LHCN-M2 (cell line): ENCODE measurements around the gene DOP1B. TPM values are rescaled to one million over a fixed set of nuclear protein-coding genes. Genes with fewer than 3 reads are reported as not detected.
"Not testable (repeated sequence)": the region's sequence is repeated elsewhere in the genome, so short reads cannot be mapped to it uniquely, and the experiment has no call there.

Experiments
- DNase-seq: peaks from one replicate; pipeline ENCODE4 v3.0.0-alpha.2; 2012; ENCODE audit warnings: low read depth
- total RNA-seq: library from RNA; depleted of rRNA; stranded (reverse); fragments of >200 nt; gene quantifications from 2 replicates; pipeline ENCODE4 v1.2.3, GENCODE V29; 2014

Gene DOP1B
- total RNA-seq, 1 experiment from 2014 or later = 4.2 TPM

DNA sequence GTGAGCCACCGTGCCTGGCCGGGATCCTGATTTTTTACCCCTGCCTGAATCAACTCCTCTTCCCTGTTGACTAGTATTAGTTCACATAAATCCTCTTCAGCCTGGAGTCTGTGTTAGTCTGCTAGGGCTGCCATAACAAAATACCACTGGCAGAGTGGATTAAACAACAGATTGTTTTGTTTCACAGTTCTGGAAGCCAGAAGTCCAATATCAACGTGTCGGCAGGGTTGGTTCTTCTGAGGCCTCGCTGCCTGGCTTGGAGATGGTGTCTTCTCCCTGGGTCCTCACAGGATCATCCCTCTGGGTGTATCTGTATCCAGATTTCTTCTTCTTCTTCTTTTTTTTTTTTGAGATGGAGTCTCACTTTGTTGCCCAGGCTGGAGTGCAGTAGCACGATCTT, 18.2 kb downstream of the DOP1B start:
- DNase-seq = no peak

GRCh38 chr21:36175771-36176565, 19.3 kb downstream of the DOP1B start:
- DNase-seq = no peak

DNA sequence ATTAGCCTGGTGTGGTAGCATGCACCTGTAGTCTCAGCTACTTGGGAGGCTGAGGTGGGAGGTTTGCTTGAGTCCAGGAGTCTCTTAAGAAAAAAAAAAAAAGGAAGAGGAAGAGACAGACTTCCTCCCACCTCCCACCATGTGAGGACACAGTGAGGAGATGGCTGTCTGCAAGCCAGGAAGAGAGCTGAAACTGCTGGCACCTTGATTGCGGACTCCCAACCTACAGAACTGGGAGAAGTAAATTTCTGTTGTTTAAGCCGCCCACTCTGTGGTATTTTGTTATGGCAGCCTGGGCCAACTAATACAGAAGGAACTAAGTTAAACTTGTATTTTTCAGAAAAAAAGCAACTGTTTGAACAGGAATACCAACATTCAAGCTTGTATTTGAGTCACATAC, 21.7 kb downstream of the DOP1B start:
- DNase-seq = no peak

DNA sequence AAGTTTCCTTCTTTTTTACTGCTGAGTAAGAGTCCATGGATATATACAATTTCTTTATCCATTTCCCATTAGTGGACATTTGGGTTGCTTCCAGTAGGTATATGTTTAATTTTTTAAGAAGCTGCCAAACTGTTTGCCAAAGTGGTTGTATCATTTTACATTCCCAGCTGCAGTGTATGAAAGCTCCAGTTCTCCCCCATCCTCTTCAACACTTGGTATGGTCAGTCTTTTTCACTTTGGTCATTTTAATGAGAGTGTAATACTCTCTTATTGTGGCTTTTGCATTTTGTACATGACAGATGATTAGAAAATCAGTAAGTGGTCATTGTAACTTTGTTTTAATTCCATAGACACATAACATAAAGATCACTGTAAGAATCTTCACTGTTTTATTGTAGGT, 22.5 kb downstream of the DOP1B start:
- DNase-seq = no peak

- DNase-seq = no peak
Measured at GRCh38 chr21:36180963-36181362, 24.3 kb downstream of the DOP1B start.

- peak; percentile 21 for DNase-seq
Measured at GRCh38 chr21:36183144-36183795, 26.6 kb downstream of the DOP1B start.

GRCh38 chr21:36184545-36184944, 27.9 kb downstream of the DOP1B start:
- no peak for DNase-seq

DNA sequence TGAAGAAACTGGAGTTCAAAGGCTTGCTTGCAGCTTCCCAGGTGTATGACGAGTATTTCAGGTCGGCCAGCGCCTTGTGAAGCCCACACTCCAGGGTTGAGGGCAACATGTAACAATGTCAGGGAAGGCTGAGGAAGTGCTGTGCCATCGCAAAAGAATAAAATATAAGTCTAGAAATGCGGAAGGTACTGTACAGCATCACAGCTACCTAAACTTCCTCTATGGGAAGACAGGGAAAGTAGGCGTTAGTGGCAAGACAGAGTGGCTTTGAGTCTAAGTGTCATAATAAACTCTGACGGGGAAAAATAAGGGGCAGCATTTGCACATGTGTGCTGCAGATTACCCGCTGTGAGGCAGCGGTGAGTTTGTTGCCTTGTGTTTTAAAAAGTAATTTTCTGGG, 28.9 kb downstream of the DOP1B start:
- DNase-seq = no peak

DNA sequence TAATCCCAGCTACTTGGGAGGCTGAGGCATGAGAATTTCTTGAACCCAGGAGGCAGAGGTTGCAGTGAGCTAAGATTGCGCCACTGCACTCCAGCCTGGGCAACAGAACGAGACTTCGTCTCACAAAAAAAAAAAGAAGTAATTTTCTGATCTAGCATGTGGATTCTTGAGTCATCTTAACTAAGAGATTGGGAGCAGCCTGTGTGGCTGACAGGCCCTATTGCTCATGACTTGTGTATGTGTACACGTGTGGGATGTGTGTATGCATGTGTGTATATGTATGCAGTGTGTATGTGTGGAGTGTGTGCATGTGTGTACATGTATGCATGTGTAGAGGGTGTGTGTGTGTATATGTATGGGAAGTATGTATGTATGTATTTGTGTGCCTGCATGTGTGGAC, 29.5 kb downstream of the DOP1B start:
- DNase-seq = no peak

- DNase-seq = no peak
Measured at GRCh38 chr21:36186506-36187399, 30.1 kb downstream of the DOP1B start.

DNA sequence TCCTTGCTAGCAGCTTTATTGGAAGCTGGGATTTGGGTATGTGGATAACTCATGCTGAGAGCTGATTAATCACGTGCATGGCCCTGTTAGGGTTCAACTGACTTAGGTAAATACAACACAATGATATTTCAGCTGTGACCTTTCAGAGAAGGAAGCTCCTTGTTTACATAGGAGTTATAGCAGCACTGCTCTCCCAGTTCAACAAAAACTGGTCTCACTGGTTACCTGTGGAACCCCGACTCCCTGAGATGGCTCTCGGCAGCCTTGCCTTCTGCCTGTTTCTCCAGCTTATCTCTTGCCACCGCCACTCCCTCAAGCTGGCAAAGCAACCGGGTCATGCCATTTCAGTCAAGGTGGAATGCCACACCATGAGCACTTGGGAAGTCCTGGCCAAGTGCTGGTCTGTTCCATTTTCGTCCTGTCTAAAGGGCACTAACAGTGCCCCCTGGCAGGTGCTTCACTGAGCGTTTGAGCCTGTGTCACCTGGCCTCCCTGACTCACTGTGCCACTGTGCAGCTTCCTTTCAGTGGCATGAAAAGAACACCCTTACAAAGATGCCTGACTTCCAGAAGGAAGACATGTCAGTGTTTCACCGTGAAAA, 31.6 kb downstream of the DOP1B start:
- DNase-seq = no peak

- no peak for DNase-seq
Measured at GRCh38 chr21:36188937-36189336, 32.3 kb downstream of the DOP1B start.

DNA sequence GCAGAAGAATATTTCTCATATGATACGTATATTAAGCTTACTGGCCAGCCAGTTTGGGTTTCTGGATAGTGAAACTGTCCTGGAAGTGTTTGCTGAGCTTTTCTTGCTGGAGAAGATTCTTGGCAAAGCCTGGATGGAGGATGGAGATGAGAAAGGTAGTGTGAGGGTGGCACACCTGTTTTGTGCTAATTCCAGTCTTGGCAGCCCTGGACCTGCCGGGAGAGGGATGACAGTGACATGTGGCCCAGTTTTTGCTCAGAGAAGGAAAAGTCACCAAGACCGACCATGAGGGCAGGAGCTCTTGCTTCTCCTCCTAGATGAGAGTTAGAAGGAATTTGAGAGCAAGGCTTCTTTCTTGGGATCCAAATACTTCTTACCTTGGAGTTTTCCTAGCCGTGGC, 34.1 kb downstream of the DOP1B start:
- no peak for DNase-seq

DNA sequence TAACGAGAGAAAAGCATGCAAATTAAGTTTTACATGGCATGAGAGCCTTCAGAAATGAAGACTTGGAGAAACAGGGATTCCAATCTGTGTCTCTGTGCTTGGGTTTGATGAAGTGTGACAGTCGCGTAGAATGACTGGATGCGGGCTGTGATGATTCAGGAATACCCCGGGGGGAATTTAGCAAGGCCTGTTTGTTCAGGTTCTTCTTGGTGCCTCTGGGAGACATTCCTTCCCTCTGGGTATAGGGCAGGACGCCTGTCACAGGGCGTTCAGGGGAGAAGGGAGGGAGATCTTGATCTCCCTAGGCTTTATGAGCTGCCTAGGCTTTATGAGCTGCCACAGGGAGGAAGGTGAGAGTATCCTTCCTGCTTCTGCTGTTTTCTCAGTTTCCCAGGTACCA, 36.6 kb downstream of the DOP1B start:
- DNase-seq = no peak

- DNase-seq = no peak
Measured at GRCh38 chr21:36194024-36194423, 37.4 kb downstream of the DOP1B start.

GRCh38 chr21:36195613-36196012, 39.0 kb downstream of the DOP1B start:
- no peak for DNase-seq

DNA sequence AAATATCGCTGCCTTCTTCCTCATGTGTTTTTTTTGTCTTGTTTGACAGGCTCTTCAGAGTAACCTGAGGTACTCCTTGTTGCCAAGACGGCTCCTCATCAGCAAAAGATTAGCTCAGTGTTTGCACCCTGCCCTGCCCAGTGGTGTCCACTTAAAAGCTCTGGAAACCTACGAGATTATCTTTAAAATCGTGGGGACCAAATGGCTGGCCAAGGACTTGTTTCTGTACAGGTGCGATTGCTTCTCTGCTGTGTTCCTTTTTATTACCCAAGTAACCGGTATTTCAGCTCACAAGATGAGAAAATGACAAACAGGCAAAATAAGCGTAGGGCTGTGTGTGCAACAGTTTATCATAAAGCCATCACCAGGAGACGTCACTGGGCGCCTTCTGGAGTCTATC, 42.4 kb downstream of the DOP1B start:
- no peak for DNase-seq

DNA sequence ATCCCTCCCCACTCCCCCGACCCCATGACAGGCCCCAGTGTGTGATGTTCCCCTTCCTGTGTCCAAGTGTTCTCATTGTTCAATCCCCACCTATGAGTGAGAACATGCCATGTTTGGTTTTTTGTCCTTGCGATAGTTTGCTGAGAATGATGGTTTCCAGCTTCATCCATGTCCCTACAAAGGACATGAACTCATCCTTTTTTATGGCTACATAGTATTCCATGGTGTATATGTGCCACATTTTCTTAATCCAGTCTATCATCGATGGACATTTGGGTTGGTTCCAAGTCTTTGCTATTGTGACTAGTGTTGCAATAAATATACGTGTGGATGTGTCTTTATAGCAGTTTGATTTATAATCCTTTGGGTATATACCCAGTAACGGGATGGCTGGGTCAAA, 43.0 kb downstream of the DOP1B start:
- DNase-seq = not testable (repeated sequence)

DNA sequence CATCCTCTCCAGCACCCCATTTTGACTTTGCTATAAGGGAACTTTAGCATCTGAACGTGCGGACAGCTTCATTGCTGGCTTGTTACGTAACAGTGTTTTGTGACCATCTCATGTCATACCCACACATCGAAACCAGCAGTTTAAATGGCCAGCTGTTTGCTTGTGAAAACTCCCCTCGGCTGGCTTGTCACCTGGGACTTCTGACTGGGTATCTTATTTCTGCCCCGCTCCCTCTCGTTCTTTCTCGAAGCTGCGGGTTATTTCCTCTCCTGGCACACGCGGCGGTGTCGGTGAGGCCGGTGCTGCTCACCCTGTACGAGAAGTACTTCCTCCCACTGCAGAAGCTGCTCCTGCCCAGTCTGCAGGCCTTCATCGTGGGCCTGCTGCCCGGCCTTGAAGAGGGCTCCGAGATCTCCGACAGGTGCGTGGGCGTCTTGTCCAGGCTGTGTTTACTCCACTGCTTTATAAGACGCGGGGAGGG, 43.5 kb downstream of the DOP1B start:
- DNase-seq = no peak

- DNase-seq = peak; percentile 47
Measured at GRCh38 chr21:36202726-36203602, 46.3 kb downstream of the DOP1B start.

DNA sequence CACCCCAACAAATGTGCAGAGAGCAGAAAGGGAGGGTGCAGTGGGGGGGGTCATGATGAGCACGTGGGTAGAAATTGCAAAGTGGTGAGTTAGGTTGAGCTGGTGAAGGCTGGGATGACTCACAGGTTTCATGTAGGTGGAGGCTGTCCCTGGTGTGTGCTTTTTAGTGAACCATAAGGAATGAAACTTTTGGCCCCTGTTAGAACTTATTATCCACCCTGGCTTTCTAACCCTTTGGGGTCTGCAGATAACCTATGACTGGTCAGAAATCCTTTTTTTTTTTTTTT, 46.9 kb downstream of the DOP1B start:
- DNase-seq = peak; percentile 82
